A549 (cell line): ENCODE measurements around the gene KCP.

Experiments
- EP300 ChIP-seq, 2 experiments: fragments of >200 bp; sonication (Bioruptor Twin); formaldehyde crosslinking; IDR thresholded peaks; 2 replicates in 1 of 2; 3 replicates in 1 of 2; pipeline ENCODE4 v1.6.1; 2016 to 2017
- MAFK ChIP-seq: fragments of 450-650 bp; IDR thresholded peaks from 2 replicates; pipeline ENCODE4 v1.6.1; 2014; ENCODE audit not compliant: partially characterized antibody
- TF ChIP-seq, protein P1 (sequence below): fragments of >200 bp; sonication (Bioruptor Twin); formaldehyde crosslinking; IDR thresholded peaks from 3 replicates; pipeline ENCODE4 v1.5.1; 2016
- TF ChIP-seq, protein P2 (sequence below): fragments of 200-600 bp; sonication (generic); IDR thresholded peaks from 2 replicates; pipeline ENCODE4 v1.6.1; 2016; ENCODE audit warnings: antibody characterized with exemption, mild to moderate bottlenecking, moderate library complexity

DNA sequence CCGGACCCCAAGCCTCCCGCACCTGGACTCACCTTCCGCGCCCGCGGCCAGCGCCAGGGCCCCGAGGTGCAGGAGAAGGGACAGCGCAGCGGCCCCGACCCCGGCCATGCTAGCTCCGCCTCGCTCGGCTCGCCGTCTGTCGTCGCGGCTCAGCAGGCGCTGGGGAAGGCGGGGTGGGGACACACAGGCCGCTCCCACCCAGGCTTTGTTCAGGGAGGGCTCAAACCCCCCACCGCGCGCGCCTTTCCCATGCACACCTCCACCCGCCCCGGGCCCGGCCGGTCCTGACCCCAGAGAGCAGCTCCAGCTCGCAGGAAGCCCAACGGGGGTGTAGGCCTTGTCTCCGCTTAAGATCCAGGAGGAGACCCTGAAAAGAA lies at the start of gene KCP:
- TF ChIP-seq, protein P1, sequence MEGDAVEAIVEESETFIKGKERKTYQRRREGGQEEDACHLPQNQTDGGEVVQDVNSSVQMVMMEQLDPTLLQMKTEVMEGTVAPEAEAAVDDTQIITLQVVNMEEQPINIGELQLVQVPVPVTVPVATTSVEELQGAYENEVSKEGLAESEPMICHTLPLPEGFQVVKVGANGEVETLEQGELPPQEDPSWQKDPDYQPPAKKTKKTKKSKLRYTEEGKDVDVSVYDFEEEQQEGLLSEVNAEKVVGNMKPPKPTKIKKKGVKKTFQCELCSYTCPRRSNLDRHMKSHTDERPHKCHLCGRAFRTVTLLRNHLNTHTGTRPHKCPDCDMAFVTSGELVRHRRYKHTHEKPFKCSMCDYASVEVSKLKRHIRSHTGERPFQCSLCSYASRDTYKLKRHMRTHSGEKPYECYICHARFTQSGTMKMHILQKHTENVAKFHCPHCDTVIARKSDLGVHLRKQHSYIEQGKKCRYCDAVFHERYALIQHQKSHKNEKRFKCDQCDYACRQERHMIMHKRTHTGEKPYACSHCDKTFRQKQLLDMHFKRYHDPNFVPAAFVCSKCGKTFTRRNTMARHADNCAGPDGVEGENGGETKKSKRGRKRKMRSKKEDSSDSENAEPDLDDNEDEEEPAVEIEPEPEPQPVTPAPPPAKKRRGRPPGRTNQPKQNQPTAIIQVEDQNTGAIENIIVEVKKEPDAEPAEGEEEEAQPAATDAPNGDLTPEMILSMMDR, result no peak
- no peak for TF ChIP-seq EP300 (IDR thresholded peaks at IDR 0.05)
- no peak for TF ChIP-seq MAFK
- TF ChIP-seq, protein P2, sequence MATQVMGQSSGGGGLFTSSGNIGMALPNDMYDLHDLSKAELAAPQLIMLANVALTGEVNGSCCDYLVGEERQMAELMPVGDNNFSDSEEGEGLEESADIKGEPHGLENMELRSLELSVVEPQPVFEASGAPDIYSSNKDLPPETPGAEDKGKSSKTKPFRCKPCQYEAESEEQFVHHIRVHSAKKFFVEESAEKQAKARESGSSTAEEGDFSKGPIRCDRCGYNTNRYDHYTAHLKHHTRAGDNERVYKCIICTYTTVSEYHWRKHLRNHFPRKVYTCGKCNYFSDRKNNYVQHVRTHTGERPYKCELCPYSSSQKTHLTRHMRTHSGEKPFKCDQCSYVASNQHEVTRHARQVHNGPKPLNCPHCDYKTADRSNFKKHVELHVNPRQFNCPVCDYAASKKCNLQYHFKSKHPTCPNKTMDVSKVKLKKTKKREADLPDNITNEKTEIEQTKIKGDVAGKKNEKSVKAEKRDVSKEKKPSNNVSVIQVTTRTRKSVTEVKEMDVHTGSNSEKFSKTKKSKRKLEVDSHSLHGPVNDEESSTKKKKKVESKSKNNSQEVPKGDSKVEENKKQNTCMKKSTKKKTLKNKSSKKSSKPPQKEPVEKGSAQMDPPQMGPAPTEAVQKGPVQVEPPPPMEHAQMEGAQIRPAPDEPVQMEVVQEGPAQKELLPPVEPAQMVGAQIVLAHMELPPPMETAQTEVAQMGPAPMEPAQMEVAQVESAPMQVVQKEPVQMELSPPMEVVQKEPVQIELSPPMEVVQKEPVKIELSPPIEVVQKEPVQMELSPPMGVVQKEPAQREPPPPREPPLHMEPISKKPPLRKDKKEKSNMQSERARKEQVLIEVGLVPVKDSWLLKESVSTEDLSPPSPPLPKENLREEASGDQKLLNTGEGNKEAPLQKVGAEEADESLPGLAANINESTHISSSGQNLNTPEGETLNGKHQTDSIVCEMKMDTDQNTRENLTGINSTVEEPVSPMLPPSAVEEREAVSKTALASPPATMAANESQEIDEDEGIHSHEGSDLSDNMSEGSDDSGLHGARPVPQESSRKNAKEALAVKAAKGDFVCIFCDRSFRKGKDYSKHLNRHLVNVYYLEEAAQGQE, result no peak
